ENCODE measurements around the gene ECE2. TPM values are rescaled to one million over a fixed set of nuclear protein-coding genes. Genes with fewer than 3 reads are reported as not detected.
A peak's percentile ranks its signal among the peaks of the same experiment; 100 is the strongest.

Gene ECE2
- total RNA-seq, 5 donors from 2014 or later (not counting 1 experiment from before 2014, with no cell fraction given) = not detected

GRCh38 chr3:184239221-184239620, 36.6 kb upstream of the ECE2 start:
- H3K27ac Mint-ChIP-seq = no peak overlapping the region
- POLR2A ChIA-PET = no interaction called here
- H3K36me3 ChIP-seq (ENCODE audit: control insufficient read depth in 2 of 2, extremely low read depth in 1 of 2, insufficient read depth in 1 of 2, low read length in 1 of 2) = peaks cover 11 to 23% of the 10 kb centered on the region in 2 donors
- DNase-seq (no peak), ATAC-seq (replicated peaks in 1 of 4) (no peak)
- H3K27ac ChIP-seq (ENCODE audit: low read length) = no peak overlapping the region
- no peak overlapping the region for H3K4me3 Mint-ChIP-seq
- H3K27me3 Mint-ChIP-seq = no peaks in the 10 kb centered on the region
- H3K36me3 Mint-ChIP-seq = peaks cover 14% of the 10 kb centered on the region
- peaks cover 0 to 9% of the 10 kb centered on the region in 2 experiments for H3K27me3 ChIP-seq (replicated peaks in 1 of 2; ENCODE audit: control insufficient read depth in 2 of 2, extremely low read depth in 1 of 2, insufficient read depth in 2 of 2, low read length in 1 of 2)
- no peaks in the 10 kb centered on the region for H3K9me3 ChIP-seq
- H3K9me3 Mint-ChIP-seq = no peaks in the 10 kb centered on the region
- H3K4me1 Mint-ChIP-seq = peaks cover 0 to 10% (median 0%) of the 10 kb centered on the region in 3 donors
- H3K4me1 ChIP-seq (ENCODE audit: control insufficient read depth in 1 of 2, extremely low read depth in 1 of 2, insufficient read depth in 2 of 2, low read length in 2 of 2) = no peaks in the 10 kb centered on the region
- 89% methylated on average over 8 of the region's 8 CpGs for WGBS (ENCODE audit: insufficient coverage)
- CTCF ChIA-PET = interaction anchor here in 1 of 2 donors (2.1 kb wide), 1 partner anchor 12 kb away, joined by 8 read pairs; no protein-coding TSS in a partner anchor
- H3K4me3 ChIP-seq (ENCODE audit: control insufficient read depth in 1 of 2, extremely low read depth in 1 of 2, low read length in 1 of 2) = no peak overlapping the region

GRCh38 chr3:184239708-184240107, 36.1 kb upstream of the ECE2 start:
- Histone ChIP-seq H3K4me1 (ENCODE audit: control insufficient read depth in 1 of 2, extremely low read depth in 1 of 2, insufficient read depth in 2 of 2, low read length in 2 of 2) (no peaks in the 10 kb centered on the region), H3K27me3 (replicated peaks in 1 of 2; ENCODE audit: control insufficient read depth in 2 of 2, extremely low read depth in 1 of 2, insufficient read depth in 2 of 2, low read length in 1 of 2) (peaks cover 0 to 7% of the 10 kb centered on the region in 2 experiments), H3K9me3 (no peaks in the 10 kb centered on the region), H3K27ac (ENCODE audit: low read length) (no peak overlapping the region), H3K4me3 (ENCODE audit: control insufficient read depth in 1 of 2, extremely low read depth in 1 of 2, low read length in 1 of 2) (no peak overlapping the region), H3K36me3 (ENCODE audit: control insufficient read depth in 2 of 2, extremely low read depth in 1 of 2, insufficient read depth in 1 of 2, low read length in 1 of 2) (peaks cover 11 to 28% of the 10 kb centered on the region in 2 donors)
- Mint-ChIP-seq H3K27me3 (no peaks in the 10 kb centered on the region), H3K4me3 (no peak overlapping the region), H3K27ac (no peak overlapping the region), H3K36me3 (peaks cover 18% of the 10 kb centered on the region), H3K4me1 (peaks cover 0 to 10% (median 0%) of the 10 kb centered on the region in 3 donors), H3K9me3 (no peaks in the 10 kb centered on the region)
- ChIA-PET POLR2A (no interaction called here), CTCF (interaction anchor here in 1 of 2 donors (2.1 kb wide), 1 partner anchor 13 kb away, joined by 8 read pairs; no protein-coding TSS in a partner anchor)
- DNase-seq = no peak
- WGBS (ENCODE audit: insufficient coverage) = 81% methylated on average over 4 of the region's 7 CpGs
- no peak for ATAC-seq (replicated peaks in 1 of 4)

- ATAC-seq (replicated peaks in 1 of 4) = peak in 2 of 4 experiments; percentile 24 to 35
- ChIA-PET CTCF (interaction anchor here in 1 of 2 donors (2.1 kb wide), 1 partner anchor 14 kb away, joined by 8 read pairs; no protein-coding TSS in a partner anchor), POLR2A (no interaction called here)
- no peaks in the 10 kb centered on the region for H3K4me1 ChIP-seq (ENCODE audit: control insufficient read depth in 1 of 2, extremely low read depth in 1 of 2, insufficient read depth in 2 of 2, low read length in 2 of 2)
- no peaks in the 10 kb centered on the region for H3K27me3 Mint-ChIP-seq
- 57% methylated on average over 1 of the region's 4 CpGs for WGBS (ENCODE audit: insufficient coverage)
- no peaks in the 10 kb centered on the region for H3K9me3 Mint-ChIP-seq
- H3K36me3 ChIP-seq (ENCODE audit: control insufficient read depth in 2 of 2, extremely low read depth in 1 of 2, insufficient read depth in 1 of 2, low read length in 1 of 2) = peaks cover 11 to 36% of the 10 kb centered on the region in 2 donors
- H3K36me3 Mint-ChIP-seq = peaks cover 24% of the 10 kb centered on the region
- H3K4me1 Mint-ChIP-seq = peaks cover 0 to 15% (median 0%) of the 10 kb centered on the region in 3 donors
- H3K4me3 ChIP-seq (ENCODE audit: control insufficient read depth in 1 of 2, extremely low read depth in 1 of 2, low read length in 1 of 2) = no peak overlapping the region
- no peak overlapping the region for H3K27ac ChIP-seq (ENCODE audit: low read length)
- H3K4me3 Mint-ChIP-seq = no peak overlapping the region
- no peaks in the 10 kb centered on the region for H3K9me3 ChIP-seq
- DNase-seq = peak in 2 of 35 experiments; percentile 6 to 22
- H3K27me3 ChIP-seq (replicated peaks in 1 of 2; ENCODE audit: control insufficient read depth in 2 of 2, extremely low read depth in 1 of 2, insufficient read depth in 2 of 2, low read length in 1 of 2) = peaks cover 0 to 7% of the 10 kb centered on the region in 2 experiments
- H3K27ac Mint-ChIP-seq = no peak overlapping the region
Measured at GRCh38 chr3:184240384-184241140, 35.3 kb upstream of the ECE2 start.

GRCh38 chr3:184241141-184241446, 34.7 kb upstream of the ECE2 start:
- Histone ChIP-seq H3K4me3 (ENCODE audit: control insufficient read depth in 1 of 2, extremely low read depth in 1 of 2, low read length in 1 of 2) (no peak overlapping the region), H3K4me1 (ENCODE audit: control insufficient read depth in 1 of 2, extremely low read depth in 1 of 2, insufficient read depth in 2 of 2, low read length in 2 of 2) (no peaks in the 10 kb centered on the region), H3K27me3 (replicated peaks in 1 of 2; ENCODE audit: control insufficient read depth in 2 of 2, extremely low read depth in 1 of 2, insufficient read depth in 2 of 2, low read length in 1 of 2) (peaks cover 0 to 7% of the 10 kb centered on the region in 2 experiments), H3K36me3 (ENCODE audit: control insufficient read depth in 2 of 2, extremely low read depth in 1 of 2, insufficient read depth in 1 of 2, low read length in 1 of 2) (peaks cover 11 to 41% of the 10 kb centered on the region in 2 donors), H3K27ac (ENCODE audit: low read length) (no peak overlapping the region), H3K9me3 (no peaks in the 10 kb centered on the region)
- ChIA-PET CTCF (interaction anchor here in 1 of 2 donors (2.1 kb wide), 1 partner anchor 14 kb away, joined by 8 read pairs; no protein-coding TSS in a partner anchor), POLR2A (no interaction called here)
- DNase-seq = no peak
- no peak overlapping the region for H3K4me3 Mint-ChIP-seq
- no peaks in the 10 kb centered on the region for H3K27me3 Mint-ChIP-seq
- H3K27ac Mint-ChIP-seq = no peak overlapping the region
- H3K36me3 Mint-ChIP-seq = peaks cover 29% of the 10 kb centered on the region
- peaks cover 0 to 19% (median 2%) of the 10 kb centered on the region in 3 donors for H3K4me1 Mint-ChIP-seq
- H3K9me3 Mint-ChIP-seq = no peaks in the 10 kb centered on the region
- no peak for ATAC-seq (replicated peaks in 1 of 4)
- WGBS (ENCODE audit: insufficient coverage) = 82% methylated on average over 17 of the region's 17 CpGs

GRCh38 chr3:184241447-184242296, 34.1 kb upstream of the ECE2 start:
- Mint-ChIP-seq H3K27ac (no peak overlapping the region), H3K27me3 (no peaks in the 10 kb centered on the region), H3K9me3 (no peaks in the 10 kb centered on the region), H3K4me1 (peaks cover 0 to 20% (median 3%) of the 10 kb centered on the region in 3 donors), H3K4me3 (no peak overlapping the region), H3K36me3 (peaks cover 30% of the 10 kb centered on the region)
- DNase-seq (peak in 3 of 35 experiments; percentile 10 to 23 (median 20)), ATAC-seq (replicated peaks in 1 of 4) (peak; percentile 32 to 51 (median 48))
- H3K9me3 ChIP-seq = no peaks in the 10 kb centered on the region
- no peak overlapping the region for H3K27ac ChIP-seq (ENCODE audit: low read length)
- POLR2A ChIA-PET = interaction anchor here in 1 of 2 donors (0.6 kb wide), 1 partner anchor 16 kb away, joined by 4 read pairs; no protein-coding TSS in a partner anchor
- H3K36me3 ChIP-seq (ENCODE audit: control insufficient read depth in 2 of 2, extremely low read depth in 1 of 2, insufficient read depth in 1 of 2, low read length in 1 of 2) = peaks cover 11 to 41% of the 10 kb centered on the region in 2 donors
- no peaks in the 10 kb centered on the region for H3K4me1 ChIP-seq (ENCODE audit: control insufficient read depth in 1 of 2, extremely low read depth in 1 of 2, insufficient read depth in 2 of 2, low read length in 2 of 2)
- peaks cover 0 to 3% of the 10 kb centered on the region in 2 experiments for H3K27me3 ChIP-seq (replicated peaks in 1 of 2; ENCODE audit: control insufficient read depth in 2 of 2, extremely low read depth in 1 of 2, insufficient read depth in 2 of 2, low read length in 1 of 2)
- WGBS (ENCODE audit: insufficient coverage) = 81% methylated on average over 42 of the region's 46 CpGs
- no peak overlapping the region for H3K4me3 ChIP-seq (ENCODE audit: control insufficient read depth in 1 of 2, extremely low read depth in 1 of 2, low read length in 1 of 2)
- CTCF ChIA-PET = interaction anchor here in 1 of 2 donors (0.6 kb wide), 1 partner anchor 12 kb away, joined by 4 read pairs; no protein-coding TSS in a partner anchor

GRCh38 chr3:184242297-184242685, 33.5 kb upstream of the ECE2 start:
- Mint-ChIP-seq H3K27ac (no peak overlapping the region), H3K4me3 (no peak overlapping the region), H3K36me3 (peaks cover 30% of the 10 kb centered on the region), H3K27me3 (no peaks in the 10 kb centered on the region), H3K9me3 (no peaks in the 10 kb centered on the region), H3K4me1 (peaks cover 0 to 20% (median 3%) of the 10 kb centered on the region in 3 donors)
- H3K27ac ChIP-seq (ENCODE audit: low read length) = no peak overlapping the region
- DNase-seq = no peak
- no peaks in the 10 kb centered on the region for H3K9me3 ChIP-seq
- peaks cover 0 to 3% of the 10 kb centered on the region in 2 experiments for H3K27me3 ChIP-seq (replicated peaks in 1 of 2; ENCODE audit: control insufficient read depth in 2 of 2, extremely low read depth in 1 of 2, insufficient read depth in 2 of 2, low read length in 1 of 2)
- POLR2A ChIA-PET = no interaction called here
- WGBS (ENCODE audit: insufficient coverage) = 97% methylated on average over 4 of the region's 5 CpGs
- H3K36me3 ChIP-seq (ENCODE audit: control insufficient read depth in 2 of 2, extremely low read depth in 1 of 2, insufficient read depth in 1 of 2, low read length in 1 of 2) = peaks cover 11 to 41% of the 10 kb centered on the region in 2 donors
- no peak overlapping the region for H3K4me3 ChIP-seq (ENCODE audit: control insufficient read depth in 1 of 2, extremely low read depth in 1 of 2, low read length in 1 of 2)
- CTCF ChIA-PET = interaction anchor here in 1 of 2 donors (0.6 kb wide), 1 partner anchor 11 kb away, joined by 4 read pairs; no protein-coding TSS in a partner anchor
- H3K4me1 ChIP-seq (ENCODE audit: control insufficient read depth in 1 of 2, extremely low read depth in 1 of 2, insufficient read depth in 2 of 2, low read length in 2 of 2) = peaks cover 0 to 4% of the 10 kb centered on the region in 2 experiments
- ATAC-seq (replicated peaks in 1 of 4) = no peak
